ENCODE results near the gene C1QTNF6. TPM values are rescaled to one million over a fixed set of nuclear protein-coding genes. Genes with fewer than 3 reads are reported as not detected.

C1QTNF6 gene
- total RNA-seq, 3 donors from 2014 or later, result 8.9 to 22.5 (median 13.3) TPM

DNA sequence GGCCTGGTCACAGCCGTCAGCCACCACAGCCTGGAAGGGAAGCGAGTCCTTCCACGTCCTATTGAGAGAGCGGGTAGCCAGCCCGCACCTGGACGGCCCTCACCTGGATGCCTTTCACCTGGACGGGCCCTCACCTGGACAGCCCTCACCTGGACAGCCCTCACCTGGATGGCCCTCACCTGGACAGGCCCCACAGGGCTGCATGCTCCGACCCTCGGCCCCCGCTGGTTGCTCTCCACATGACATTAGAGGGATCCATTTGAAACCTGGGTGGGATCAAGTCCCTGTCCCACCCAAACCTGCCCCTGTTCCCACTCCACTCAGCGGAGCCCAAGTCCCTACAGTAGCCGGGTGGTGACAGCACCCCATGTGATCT, 3.7 kb downstream of the C1QTNF6 start:
- peaks cover 37% of the 10 kb centered on the region for H3K4me1 ChIP-seq (ENCODE audit: low read depth)
- intact Hi-C loops (cut with DNase I, micrococcal nuclease), result no loop called here

DNA sequence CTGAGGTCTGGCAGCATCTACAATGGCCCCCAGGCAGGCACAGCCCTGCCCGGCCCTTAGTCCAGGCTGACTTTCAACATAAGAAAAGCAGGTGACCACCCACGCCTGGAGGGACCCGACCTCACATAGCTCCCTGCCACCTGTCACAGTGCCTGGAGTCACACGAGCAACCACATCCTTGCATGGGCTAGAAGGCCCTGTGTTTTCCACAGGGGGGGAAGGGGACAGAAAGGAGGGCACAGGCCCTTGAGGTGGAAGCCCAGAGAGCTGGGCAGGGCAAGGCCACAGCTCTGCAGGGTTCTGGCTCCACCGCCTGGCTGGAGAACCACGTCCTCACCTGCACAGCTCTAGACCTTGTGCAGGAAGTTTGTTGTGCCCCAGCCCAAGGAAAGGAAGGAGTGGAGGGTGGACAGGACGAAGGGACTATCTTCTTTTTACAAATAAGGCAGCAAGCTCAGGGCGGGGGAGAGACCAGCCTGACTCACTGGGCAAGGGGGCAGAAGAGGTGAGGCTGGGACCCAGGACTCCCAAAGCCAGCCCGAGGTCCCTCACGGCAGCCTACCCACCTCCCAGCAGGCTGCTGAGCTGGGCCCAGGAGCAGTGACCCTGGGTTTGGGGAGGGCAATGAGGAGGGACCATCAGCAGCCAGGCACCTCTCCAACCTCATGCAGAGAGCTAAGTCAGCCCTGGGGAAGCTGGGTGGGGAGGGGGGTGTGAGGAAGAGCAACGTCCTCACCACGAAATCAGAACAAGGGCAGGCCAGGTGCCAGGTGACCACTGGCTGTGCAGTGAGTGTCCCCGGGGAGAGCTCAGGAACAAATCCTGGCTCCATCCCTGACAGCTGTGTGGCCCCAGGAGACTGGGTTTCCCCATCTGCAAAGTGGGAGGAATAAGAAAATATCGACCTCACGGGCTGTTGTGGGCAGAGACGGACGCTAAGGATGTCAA, 4.3 kb downstream of the C1QTNF6 start:
- no peaks in the 10 kb centered on the region for H3K9me3 ChIP-seq
- intact Hi-C loops (cut with DNase I, micrococcal nuclease), result no loop called here
- peaks cover 40% of the 10 kb centered on the region for H3K4me1 ChIP-seq (ENCODE audit: low read depth)
- TF ChIP-seq, protein P1, sequence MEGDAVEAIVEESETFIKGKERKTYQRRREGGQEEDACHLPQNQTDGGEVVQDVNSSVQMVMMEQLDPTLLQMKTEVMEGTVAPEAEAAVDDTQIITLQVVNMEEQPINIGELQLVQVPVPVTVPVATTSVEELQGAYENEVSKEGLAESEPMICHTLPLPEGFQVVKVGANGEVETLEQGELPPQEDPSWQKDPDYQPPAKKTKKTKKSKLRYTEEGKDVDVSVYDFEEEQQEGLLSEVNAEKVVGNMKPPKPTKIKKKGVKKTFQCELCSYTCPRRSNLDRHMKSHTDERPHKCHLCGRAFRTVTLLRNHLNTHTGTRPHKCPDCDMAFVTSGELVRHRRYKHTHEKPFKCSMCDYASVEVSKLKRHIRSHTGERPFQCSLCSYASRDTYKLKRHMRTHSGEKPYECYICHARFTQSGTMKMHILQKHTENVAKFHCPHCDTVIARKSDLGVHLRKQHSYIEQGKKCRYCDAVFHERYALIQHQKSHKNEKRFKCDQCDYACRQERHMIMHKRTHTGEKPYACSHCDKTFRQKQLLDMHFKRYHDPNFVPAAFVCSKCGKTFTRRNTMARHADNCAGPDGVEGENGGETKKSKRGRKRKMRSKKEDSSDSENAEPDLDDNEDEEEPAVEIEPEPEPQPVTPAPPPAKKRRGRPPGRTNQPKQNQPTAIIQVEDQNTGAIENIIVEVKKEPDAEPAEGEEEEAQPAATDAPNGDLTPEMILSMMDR (IDR thresholded peaks at IDR 0.05), result no peak
- no peak for ATAC-seq
- no peaks in the 10 kb centered on the region for H3K36me3 ChIP-seq (ENCODE audit: low read depth)
- H3K4me3 ChIP-seq, result no peak overlapping the region
- peak in 2 of 3 donors; percentile 33 to 53 for DNase-seq

More for the DNA sequence above, 3.7 kb downstream of the C1QTNF6 start:
- DNase-seq (peak in 2 of 3 donors; percentile 31 to 46), ATAC-seq (no peak)
- Histone ChIP-seq H3K9me3 (no peaks in the 10 kb centered on the region), H3K36me3 (ENCODE audit: low read depth) (no peaks in the 10 kb centered on the region), H3K4me3 (no peak overlapping the region)
- TF ChIP-seq, protein P1 (IDR thresholded peaks at IDR 0.05), result no peak

DNA sequence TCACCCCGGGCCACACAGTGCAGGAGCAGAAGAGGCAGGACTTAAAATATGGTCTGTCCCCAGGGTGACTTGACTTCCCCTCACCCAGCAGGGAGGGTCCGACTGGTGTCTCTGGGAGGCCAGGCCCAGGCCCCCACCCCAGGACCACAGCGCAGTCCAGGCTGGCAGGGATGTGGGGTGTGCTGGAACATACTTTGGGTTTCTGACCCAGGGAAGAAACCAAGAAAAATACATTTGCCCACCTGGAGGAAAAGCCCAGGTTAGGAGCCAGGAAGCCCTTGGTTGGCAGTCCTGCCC, 5.2 kb downstream of the C1QTNF6 start:
- H3K36me3 ChIP-seq (ENCODE audit: low read depth), result no peaks in the 10 kb centered on the region
- intact Hi-C loops (cut with DNase I, micrococcal nuclease), result no loop called here
- DNase-seq (peak in 1 of 3 donors; percentile 38), ATAC-seq (no peak)
- H3K4me1 ChIP-seq (ENCODE audit: low read depth), result peaks cover 39% of the 10 kb centered on the region
- TF ChIP-seq, protein P1 (IDR thresholded peaks at IDR 0.05), result no peak
- no peak overlapping the region for H3K4me3 ChIP-seq
- no peaks in the 10 kb centered on the region for H3K9me3 ChIP-seq

DNA sequence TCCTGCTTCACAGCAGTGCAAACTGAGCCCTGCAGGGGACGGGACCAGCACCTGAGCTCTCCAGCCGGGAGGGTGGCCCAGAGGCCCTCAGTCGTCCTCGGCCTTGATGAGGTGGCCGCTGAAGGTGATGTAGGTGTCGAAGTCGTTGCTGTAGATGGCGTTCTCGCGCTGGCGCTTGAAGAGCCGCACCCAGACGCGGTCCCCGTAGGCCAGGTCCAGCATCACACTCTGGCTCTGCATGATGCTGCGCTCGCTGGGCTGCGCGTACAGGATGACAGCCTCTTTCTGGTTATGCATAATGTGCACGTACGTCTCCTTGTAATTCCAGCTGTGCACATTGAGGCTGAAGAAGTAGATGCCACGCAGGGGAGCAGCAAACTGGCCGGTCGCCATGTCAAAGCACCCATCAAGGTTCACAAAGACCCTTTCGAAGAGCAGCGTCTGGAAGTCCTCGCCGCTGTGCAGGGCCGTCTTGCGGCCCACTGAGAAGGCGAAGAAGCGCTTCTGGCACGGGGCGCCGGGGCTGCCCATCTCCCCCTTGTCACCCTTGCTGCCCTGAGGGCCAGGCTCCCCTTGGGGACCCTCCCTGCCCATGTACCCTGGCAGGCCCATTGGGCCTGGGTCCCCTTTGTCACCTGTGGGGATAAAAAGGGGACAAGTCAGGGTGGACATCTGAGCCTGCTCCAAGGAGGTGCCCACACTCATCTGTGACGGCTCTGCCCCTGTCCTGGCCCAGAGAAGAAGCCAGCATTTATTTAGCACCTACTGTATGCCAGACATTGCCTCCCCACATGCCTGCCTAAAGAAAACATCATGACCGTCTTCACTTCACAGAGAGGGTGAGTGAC, 5.7 kb downstream of the C1QTNF6 start:
- DNase-seq, result peak in 2 of 3 donors; percentile 28 to 49
- TF ChIP-seq, protein P1 (IDR thresholded peaks at IDR 0.05), result no peak
- ATAC-seq, result no peak
- peaks cover 39% of the 10 kb centered on the region for H3K4me1 ChIP-seq (ENCODE audit: low read depth)
- intact Hi-C loops (cut with DNase I, micrococcal nuclease), result no loop called here
- H3K4me3 ChIP-seq, result no peak overlapping the region
- no peaks in the 10 kb centered on the region for H3K36me3 ChIP-seq (ENCODE audit: low read depth)
- no peaks in the 10 kb centered on the region for H3K9me3 ChIP-seq

DNA sequence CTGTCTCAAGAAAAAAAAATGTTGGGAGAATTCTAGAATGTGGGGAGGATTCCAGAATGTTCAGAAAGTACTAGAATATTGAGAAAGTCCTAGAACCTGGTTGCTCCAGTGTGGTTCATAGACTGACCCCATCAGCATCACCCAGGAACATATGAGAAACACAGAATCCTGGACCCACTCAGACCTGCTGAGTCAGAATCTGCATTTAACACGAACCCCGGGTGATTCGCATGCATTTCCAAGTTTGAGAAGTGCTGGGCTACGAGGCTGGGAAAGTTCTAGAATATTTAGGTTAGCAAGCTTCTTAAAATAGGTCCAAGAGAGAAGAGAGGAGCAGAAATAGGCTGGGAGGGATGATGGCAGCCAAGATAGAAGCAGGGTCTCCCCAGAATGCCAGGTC, 6.4 kb downstream of the C1QTNF6 start:
- intact Hi-C loops (cut with DNase I, micrococcal nuclease), result no loop called here

More for the DNA sequence above, 6.4 kb downstream of the C1QTNF6 start:
- no peaks in the 10 kb centered on the region for H3K9me3 ChIP-seq
- DNase-seq, result no peak
- no peak overlapping the region for H3K4me3 ChIP-seq
- TF ChIP-seq, protein P1 (IDR thresholded peaks at IDR 0.05), result no peak
- no peak for ATAC-seq
- no peaks in the 10 kb centered on the region for H3K36me3 ChIP-seq (ENCODE audit: low read depth)
- H3K4me1 ChIP-seq (ENCODE audit: low read depth), result peaks cover 38% of the 10 kb centered on the region

Data from mucosa of descending colon (tissue), 3 donors.